Naive B cell (primary cell): Measurements from ENCODE around the gene FEM1C. TPM values are rescaled to one million over a fixed set of nuclear protein-coding genes. Genes with fewer than 3 reads are reported as not detected.
A peak's percentile ranks its signal among the peaks of the same experiment; 100 is the strongest.

Source experiments
- ATAC-seq, 2 donors: fragments of 150-1000 bp; cut with Tn5 transposase; 2 replicates each; pipeline ENCODE4 v1.10.0; 2021; ENCODE audit warnings: low read depth in 2 of 2, mild to moderate bottlenecking in 2 of 2, moderate library complexity in 2 of 2
- DNase-seq: peaks from one replicate; pipeline ENCODE4 v3.0.0; 2022
- H3K27ac Mint-ChIP-seq, 6 donors: one replicate each; pipeline ENCODE4 v1.8.0; 2020 to 2022; ENCODE audit warnings: mild to moderate bottlenecking in 6 of 6, mixed read lengths in 6 of 6, moderate library complexity in 5 of 6, inconsistent platforms in 2 of 6
- H3K27me3 Mint-ChIP-seq, 3 donors: one replicate each; pipeline ENCODE4 v1.8.0; 2021 to 2022; ENCODE audit warnings: mixed read lengths in 3 of 3, mild to moderate bottlenecking in 1 of 3
- H3K36me3 Mint-ChIP-seq, 2 donors: one replicate each; pipeline ENCODE4 v1.8.0; 2020 to 2022; ENCODE audit warnings: mixed read lengths in 2 of 2, inconsistent platforms in 1 of 2, mild to moderate bottlenecking in 1 of 2
- H3K4me1 Mint-ChIP-seq, 3 donors: one replicate each; pipeline ENCODE4 v1.8.0; 2020 to 2022; ENCODE audit warnings: mixed read lengths in 3 of 3, inconsistent platforms in 1 of 3, mild to moderate bottlenecking in 1 of 3, moderate library complexity in 1 of 3
- H3K4me3 Mint-ChIP-seq, 8 donors: one replicate each; pipeline ENCODE4 v1.8.0; 2020 to 2022; ENCODE audit warnings: mild to moderate bottlenecking in 8 of 8, mixed read lengths in 8 of 8, moderate library complexity in 8 of 8, inconsistent platforms in 2 of 8
- H3K9me3 Mint-ChIP-seq, 7 donors: one replicate each; pipeline ENCODE4 v1.8.0; 2020 to 2022; ENCODE audit warnings: mixed read lengths in 7 of 7, mild to moderate bottlenecking in 5 of 7, inconsistent platforms in 2 of 7, moderate library complexity in 1 of 7
- polyA plus RNA-seq, 6 donors: library from polyadenylated mRNA; unstranded; fragments of 300-500 nt; fragmentation: Illumina TruSeq; gene quantifications; one replicate each; pipeline ENCODE4 v1.2.3, GENCODE V29; 2021; ENCODE audit warnings: low read depth in 6 of 6

FEM1C gene
- polyA plus RNA-seq, 6 donors from 2014 or later = 1.2 to 2.7 (median 1.6) TPM; not detected in 1

DNA sequence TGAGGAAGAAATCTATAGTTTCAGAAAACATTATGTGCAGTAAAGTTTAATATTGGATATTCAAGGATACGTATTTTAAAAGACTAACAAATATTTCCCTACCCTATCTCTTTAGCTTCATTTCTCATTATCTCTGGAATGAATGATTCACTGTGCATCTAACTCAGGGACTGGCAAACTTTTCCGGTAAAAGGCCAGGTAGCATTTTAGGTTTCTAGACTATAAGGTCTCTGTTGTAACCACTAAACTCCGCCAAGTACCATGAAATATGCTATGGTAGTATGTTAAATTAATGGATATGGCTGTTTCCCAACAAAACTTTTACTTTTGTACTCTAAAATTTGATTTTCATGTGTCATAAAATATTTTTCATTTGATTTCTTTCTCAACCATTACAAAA, 13.2 kb downstream of the FEM1C start:
- ATAC-seq (no peak), DNase-seq (no peak)
- H3K36me3 Mint-ChIP-seq = peaks cover 23 to 37% of the 10 kb centered on the region in 2 donors
- H3K27me3 Mint-ChIP-seq = no peaks in the 10 kb centered on the region
- peak overlapping the region in 1 of 6 donors; percentile 35 for H3K27ac Mint-ChIP-seq
- peaks cover 22 to 39% (median 30%) of the 10 kb centered on the region in 3 donors for H3K4me1 Mint-ChIP-seq
- H3K4me3 Mint-ChIP-seq = no peak overlapping the region
- peaks cover 0 to 7% (median 4%) of the 10 kb centered on the region in 7 donors for H3K9me3 Mint-ChIP-seq

DNA sequence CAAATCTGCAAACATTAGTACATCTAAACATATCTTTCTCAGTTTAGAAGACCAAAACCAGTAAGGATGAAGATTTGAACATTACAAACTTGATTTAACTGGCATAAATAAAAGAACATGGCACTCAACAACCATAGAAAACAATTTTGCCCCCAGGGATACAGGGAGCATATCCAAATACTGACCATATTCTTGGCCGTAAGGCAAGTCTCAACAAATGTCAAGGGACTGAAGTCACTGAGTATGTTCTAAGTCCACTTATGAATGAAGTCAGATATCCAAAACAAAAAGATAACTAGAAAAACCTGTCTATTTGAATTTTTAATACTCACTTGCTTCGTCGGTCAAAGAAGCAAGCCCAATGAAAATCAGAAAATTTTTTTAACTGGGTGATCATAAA, 14.1 kb downstream of the FEM1C start:
- DNase-seq = no peak
- H3K36me3 Mint-ChIP-seq = peaks cover 13 to 32% of the 10 kb centered on the region in 2 donors
- H3K27me3 Mint-ChIP-seq = no peaks in the 10 kb centered on the region
- H3K27ac Mint-ChIP-seq = no peak overlapping the region
- no peak for ATAC-seq
- H3K4me3 Mint-ChIP-seq = no peak overlapping the region
- peaks cover 19 to 32% (median 28%) of the 10 kb centered on the region in 3 donors for H3K4me1 Mint-ChIP-seq
- peaks cover 0 to 3% (median 3%) of the 10 kb centered on the region in 7 donors for H3K9me3 Mint-ChIP-seq

DNA sequence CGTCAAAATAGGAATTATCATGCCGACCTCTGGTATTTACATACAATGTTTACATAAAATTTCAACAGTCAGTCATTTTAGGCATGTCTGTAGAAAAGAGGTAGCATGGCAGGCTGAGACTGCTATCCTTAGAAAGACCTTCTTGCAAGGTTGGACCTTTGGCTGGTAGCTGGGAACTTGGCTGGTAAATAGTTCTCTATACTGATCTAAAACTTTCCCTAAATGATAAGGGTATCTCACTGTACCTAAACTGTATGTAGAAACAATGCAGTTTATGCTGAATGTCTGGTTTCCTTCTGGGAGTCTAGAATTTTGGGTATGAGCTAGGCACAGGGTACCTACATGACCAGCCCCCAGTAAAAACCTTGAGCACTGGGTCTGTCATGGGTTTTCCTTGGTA, 18.0 kb downstream of the FEM1C start:
- ATAC-seq (no peak), DNase-seq (no peak)
- Mint-ChIP-seq H3K27me3 (no peaks in the 10 kb centered on the region), H3K9me3 (no peaks in the 10 kb centered on the region), H3K27ac (no peak overlapping the region), H3K4me3 (no peak overlapping the region), H3K4me1 (peaks cover 17 to 26% (median 26%) of the 10 kb centered on the region in 3 donors), H3K36me3 (peaks cover 17 to 34% of the 10 kb centered on the region in 2 donors)

DNA sequence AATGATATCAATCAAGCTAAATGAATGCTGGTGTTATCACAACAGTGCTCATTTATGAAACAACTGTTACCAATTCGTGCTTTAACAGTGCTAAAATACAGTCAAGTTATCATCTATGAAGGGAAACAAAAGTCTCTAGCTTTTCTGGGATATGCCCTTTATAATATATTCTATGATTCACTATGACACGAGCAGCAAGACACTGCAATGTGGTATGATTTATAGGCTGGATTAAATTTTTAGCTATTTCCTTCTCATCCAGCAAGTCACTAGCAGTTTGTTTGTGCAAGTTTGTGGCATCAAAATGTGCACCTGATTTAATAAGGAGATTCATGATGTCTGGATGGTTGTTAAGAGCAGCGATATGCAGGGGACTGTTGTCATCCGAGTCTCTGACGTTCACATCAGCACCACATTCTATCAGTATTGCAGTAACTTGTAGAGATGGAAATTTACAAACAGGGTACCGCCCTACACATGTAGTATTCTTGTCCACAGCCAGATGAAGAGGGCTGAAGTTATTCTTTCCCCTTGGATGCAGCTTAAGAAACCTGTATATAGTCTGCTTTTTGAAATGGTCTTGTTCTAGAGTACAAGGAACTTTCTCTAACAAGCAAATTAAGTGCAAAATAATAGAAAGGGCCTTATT, 20.3 kb downstream of the FEM1C start:
- Mint-ChIP-seq H3K4me3 (no peak overlapping the region), H3K27ac (no peak overlapping the region), H3K36me3 (peaks cover 17 to 34% of the 10 kb centered on the region in 2 donors), H3K4me1 (peaks cover 10 to 26% (median 25%) of the 10 kb centered on the region in 3 donors), H3K9me3 (no peaks in the 10 kb centered on the region), H3K27me3 (no peaks in the 10 kb centered on the region)
- DNase-seq (no peak), ATAC-seq (no peak)

DNA sequence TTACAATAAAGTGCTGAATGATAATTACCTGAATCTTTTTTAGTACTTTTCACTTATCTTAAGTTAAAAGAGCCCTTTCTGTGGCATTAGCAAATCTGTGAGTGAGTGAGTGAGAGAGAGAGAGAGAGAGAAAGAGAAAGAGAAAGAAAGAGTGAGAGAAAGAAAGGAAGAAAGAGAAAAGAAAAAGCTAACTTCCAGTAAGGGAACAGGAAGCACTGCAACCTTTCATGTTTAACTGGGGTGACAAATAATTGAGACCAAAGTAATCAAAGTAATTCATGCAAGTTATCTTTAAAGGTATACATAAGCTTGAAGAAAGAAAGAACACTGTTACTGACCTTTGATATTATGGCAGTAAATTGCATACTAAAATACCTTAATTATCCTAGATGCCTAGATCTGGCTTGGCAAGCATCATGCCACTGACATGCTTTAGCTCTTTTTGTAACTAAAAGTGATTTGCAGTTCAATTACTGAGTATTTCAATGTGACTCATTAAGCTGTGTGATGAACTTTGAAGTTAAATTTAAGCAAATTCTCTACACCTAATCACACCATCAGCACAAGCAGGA, 21.7 kb downstream of the FEM1C start:
- ATAC-seq = no peak
- Mint-ChIP-seq H3K36me3 (peaks cover 8 to 26% of the 10 kb centered on the region in 2 donors), H3K4me1 (peaks cover 8 to 14% (median 12%) of the 10 kb centered on the region in 3 donors), H3K9me3 (no peaks in the 10 kb centered on the region), H3K27me3 (no peaks in the 10 kb centered on the region), H3K4me3 (no peak overlapping the region), H3K27ac (peak overlapping the region in 3 of 6 donors; percentile 1 to 20 (median 2))
- DNase-seq = no peak

DNA sequence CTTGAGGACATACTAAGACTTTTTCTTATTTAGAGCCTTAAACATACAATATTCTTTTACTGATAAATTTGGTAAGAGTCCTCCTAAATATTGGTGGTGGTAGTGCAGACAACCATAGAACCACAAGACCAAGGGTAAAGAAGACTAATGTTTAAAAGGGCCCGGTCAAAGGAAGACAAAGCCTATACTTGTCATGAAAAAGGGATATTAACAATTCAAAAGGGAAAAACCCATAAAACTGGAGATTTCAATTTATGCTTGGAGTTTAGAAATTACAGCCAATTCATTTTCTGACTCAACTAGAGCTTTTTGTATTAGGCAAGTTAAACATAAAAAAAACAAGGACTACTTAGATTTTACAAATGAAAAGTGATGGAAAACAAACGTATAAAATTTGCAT, 24.4 kb downstream of the FEM1C start:
- Mint-ChIP-seq H3K4me1 (peaks cover 8 to 12% (median 12%) of the 10 kb centered on the region in 3 donors), H3K36me3 (peaks cover 8 to 22% of the 10 kb centered on the region in 2 donors), H3K4me3 (no peak overlapping the region), H3K27me3 (no peaks in the 10 kb centered on the region), H3K27ac (no peak overlapping the region), H3K9me3 (no peaks in the 10 kb centered on the region)
- no peak for DNase-seq
- no peak for ATAC-seq

DNA sequence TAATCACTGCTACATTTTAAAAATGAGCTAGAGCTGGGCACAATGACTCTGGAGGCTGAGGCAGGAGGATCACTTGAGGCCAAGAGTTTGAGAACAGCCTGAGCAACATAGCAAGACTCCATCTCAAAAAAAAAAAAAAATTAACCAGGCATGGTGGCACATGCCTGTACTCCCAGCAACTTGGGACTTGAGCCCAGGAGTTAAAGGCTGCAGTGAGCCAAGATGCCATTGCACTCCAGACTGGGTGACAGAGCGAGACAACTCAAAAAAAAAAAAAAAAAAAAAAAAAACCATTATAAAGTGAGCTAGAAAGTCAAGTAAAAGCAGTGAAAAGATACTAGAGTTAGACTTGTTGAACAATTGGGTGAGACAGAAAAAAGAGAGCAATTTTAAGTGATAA, 28.2 kb downstream of the FEM1C start:
- H3K27ac Mint-ChIP-seq = no peak overlapping the region
- H3K9me3 Mint-ChIP-seq = no peaks in the 10 kb centered on the region
- DNase-seq = no peak
- no peaks in the 10 kb centered on the region for H3K27me3 Mint-ChIP-seq
- peak overlapping the region in 1 of 8 donors; percentile 61 for H3K4me3 Mint-ChIP-seq
- no peak for ATAC-seq
- no peaks in the 10 kb centered on the region for H3K36me3 Mint-ChIP-seq
- no peaks in the 10 kb centered on the region for H3K4me1 Mint-ChIP-seq

DNA sequence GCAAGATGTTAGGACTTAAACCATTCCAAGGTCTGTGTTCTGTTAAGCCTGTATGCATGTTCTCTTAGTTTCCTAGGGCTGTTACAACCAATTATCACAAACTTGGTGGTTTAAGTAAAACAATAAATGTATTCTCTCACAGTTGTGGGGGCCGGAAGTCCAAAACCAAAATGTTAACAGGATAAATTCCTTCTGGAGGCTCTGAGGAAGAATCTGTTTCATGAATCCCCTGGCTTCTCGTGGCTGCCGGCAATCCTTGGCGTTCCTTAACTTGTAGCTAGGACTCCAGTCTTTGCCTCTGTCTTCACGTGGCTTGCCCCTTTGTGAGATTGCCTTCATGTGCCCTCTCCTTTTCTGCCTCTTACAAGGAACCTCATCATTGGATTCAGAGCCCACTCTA, 30.4 kb downstream of the FEM1C start:
- no peak overlapping the region for H3K4me3 Mint-ChIP-seq
- no peak for DNase-seq
- peaks cover 0 to 1% of the 10 kb centered on the region in 2 donors for H3K36me3 Mint-ChIP-seq
- ATAC-seq = no peak
- H3K27me3 Mint-ChIP-seq = no peaks in the 10 kb centered on the region
- H3K27ac Mint-ChIP-seq = peak overlapping the region in 1 of 6 donors; percentile 16
- H3K4me1 Mint-ChIP-seq = no peaks in the 10 kb centered on the region
- no peaks in the 10 kb centered on the region for H3K9me3 Mint-ChIP-seq

DNA sequence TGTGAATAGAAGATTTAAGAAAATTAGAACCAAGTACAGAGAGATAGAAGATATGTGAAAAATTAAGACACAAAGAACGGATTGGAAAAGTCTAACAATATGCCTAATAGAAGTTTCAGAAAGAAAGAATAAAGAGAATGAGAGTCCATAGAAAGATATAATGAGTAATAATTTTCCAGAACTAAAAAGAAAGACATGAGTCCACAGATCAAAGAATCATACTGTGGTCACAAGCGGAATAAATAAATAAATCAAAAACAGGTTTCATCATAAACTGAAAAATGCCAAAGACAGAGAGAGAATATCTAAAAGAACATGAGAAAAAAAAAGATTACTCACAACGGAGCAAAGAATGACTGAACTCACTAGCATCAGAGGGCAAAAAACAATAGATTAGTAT, 32.9 kb downstream of the FEM1C start:
- Mint-ChIP-seq H3K4me3 (no peak overlapping the region), H3K27ac (no peak overlapping the region), H3K9me3 (no peaks in the 10 kb centered on the region), H3K36me3 (peaks cover 0 to 5% of the 10 kb centered on the region in 2 donors), H3K4me1 (no peaks in the 10 kb centered on the region), H3K27me3 (peaks cover 0 to 3% (median 2%) of the 10 kb centered on the region in 3 donors)
- no peak for DNase-seq
- no peak for ATAC-seq

DNA sequence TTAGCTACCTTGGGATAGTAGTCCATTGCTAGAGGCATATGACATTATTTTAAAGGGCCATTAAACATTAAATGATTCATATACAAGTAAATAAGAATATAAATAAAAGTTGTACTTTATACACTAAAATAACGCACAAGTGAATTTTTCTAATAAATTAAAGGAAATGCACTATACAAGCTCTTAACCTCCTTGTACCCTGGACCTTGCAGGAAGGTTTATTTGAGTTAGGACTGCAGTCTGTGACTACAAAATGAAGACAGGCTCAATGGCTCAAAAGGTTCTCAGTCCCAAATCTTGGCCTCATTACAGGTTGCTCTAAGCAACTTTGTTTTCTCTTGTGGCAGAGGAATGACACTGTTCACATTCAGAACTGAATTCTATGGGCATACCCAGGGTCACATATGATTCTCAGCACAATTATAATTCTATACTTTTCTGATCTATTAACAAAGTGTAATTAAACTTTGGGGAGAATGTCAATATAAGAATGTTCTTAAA, 34.4 kb downstream of the FEM1C start:
- H3K4me1 Mint-ChIP-seq = no peaks in the 10 kb centered on the region
- H3K4me3 Mint-ChIP-seq = no peak overlapping the region
- ATAC-seq (no peak), DNase-seq (no peak)
- H3K36me3 Mint-ChIP-seq = peaks cover 0 to 5% of the 10 kb centered on the region in 2 donors
- H3K27me3 Mint-ChIP-seq = peaks cover 0 to 9% (median 8%) of the 10 kb centered on the region in 3 donors
- no peak overlapping the region for H3K27ac Mint-ChIP-seq
- no peaks in the 10 kb centered on the region for H3K9me3 Mint-ChIP-seq

DNA sequence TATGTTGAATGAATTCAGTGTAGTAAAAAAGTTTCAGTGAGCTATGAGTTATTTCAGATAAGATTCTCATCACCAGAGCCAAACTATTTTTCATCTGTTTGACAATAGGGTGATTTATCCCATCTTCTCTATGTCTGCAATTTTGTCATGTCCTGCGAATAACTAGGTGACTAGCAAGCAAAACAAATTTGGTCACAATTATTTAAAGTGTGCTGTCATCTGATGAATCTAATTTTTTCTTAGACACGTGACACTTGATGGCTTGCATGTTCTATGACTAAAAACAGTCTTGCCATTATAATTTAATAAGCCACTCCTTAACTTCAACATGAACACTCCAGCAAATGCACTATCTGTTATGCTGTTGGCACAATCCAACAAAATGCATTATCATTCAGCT, 35.0 kb downstream of the FEM1C start:
- Mint-ChIP-seq H3K36me3 (peaks cover 0 to 5% of the 10 kb centered on the region in 2 donors), H3K4me3 (no peak overlapping the region), H3K27me3 (peaks cover 0 to 9% (median 8%) of the 10 kb centered on the region in 3 donors), H3K9me3 (no peaks in the 10 kb centered on the region), H3K4me1 (no peaks in the 10 kb centered on the region), H3K27ac (no peak overlapping the region)
- no peak for ATAC-seq
- no peak for DNase-seq

DNA sequence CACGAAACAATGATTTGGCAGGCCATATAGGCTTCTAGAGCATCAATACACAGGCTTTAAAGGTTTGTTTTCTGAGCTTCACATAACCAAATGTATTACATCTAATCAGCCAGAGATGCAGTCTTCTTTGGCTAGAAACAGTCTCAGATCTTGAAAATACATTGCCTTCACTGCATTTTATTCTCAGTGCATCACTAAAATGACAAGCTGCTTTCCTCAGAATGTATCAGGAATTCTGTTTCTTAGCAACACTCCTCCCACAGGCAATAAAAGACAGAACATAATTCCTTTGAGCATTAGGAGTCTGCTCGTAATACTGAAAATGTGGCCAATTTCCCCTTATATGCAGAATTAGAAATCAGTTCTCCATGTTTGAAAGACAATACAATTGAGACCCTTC, 36.9 kb downstream of the FEM1C start:
- Mint-ChIP-seq H3K9me3 (peaks cover 0 to 4% (median 0%) of the 10 kb centered on the region in 7 donors), H3K4me3 (no peak overlapping the region), H3K36me3 (peaks cover 0 to 5% of the 10 kb centered on the region in 2 donors), H3K27me3 (peaks cover 8 to 15% (median 10%) of the 10 kb centered on the region in 3 donors), H3K4me1 (no peaks in the 10 kb centered on the region), H3K27ac (no peak overlapping the region)
- DNase-seq (no peak), ATAC-seq (no peak)

DNA sequence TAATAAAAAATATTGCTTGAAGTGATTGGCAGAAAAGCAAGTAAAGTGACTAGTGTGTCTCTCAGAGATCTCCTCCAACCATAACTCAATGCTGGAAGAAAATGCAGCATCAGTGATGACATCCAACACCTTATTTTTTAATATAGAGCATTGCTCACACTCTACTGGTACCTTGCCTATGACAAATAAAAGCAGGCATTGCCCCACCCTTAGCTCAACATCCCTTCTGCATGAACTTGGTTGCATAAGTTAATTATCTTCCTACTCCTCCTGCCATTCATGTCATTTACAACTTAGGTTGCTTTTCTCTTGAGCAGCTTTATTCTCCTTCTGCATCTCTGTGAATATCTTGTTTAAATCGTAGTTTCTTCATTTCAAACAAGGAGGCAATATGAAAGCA, 41.2 kb downstream of the FEM1C start:
- no peak overlapping the region for H3K4me3 Mint-ChIP-seq
- DNase-seq (no peak), ATAC-seq (no peak)
- no peaks in the 10 kb centered on the region for H3K4me1 Mint-ChIP-seq
- H3K27ac Mint-ChIP-seq = peak overlapping the region in 1 of 6 donors; percentile 28
- H3K36me3 Mint-ChIP-seq = no peaks in the 10 kb centered on the region
- peaks cover 0 to 11% (median 4%) of the 10 kb centered on the region in 7 donors for H3K9me3 Mint-ChIP-seq
- H3K27me3 Mint-ChIP-seq = peaks cover 18 to 19% (median 19%) of the 10 kb centered on the region in 3 donors
